ENCODE data around the gene PRDX2.
"Not testable (repeated sequence)": the region's sequence is repeated elsewhere in the genome, so short reads cannot be mapped to it uniquely, and the experiment has no call there.

Gene PRDX2

DNA sequence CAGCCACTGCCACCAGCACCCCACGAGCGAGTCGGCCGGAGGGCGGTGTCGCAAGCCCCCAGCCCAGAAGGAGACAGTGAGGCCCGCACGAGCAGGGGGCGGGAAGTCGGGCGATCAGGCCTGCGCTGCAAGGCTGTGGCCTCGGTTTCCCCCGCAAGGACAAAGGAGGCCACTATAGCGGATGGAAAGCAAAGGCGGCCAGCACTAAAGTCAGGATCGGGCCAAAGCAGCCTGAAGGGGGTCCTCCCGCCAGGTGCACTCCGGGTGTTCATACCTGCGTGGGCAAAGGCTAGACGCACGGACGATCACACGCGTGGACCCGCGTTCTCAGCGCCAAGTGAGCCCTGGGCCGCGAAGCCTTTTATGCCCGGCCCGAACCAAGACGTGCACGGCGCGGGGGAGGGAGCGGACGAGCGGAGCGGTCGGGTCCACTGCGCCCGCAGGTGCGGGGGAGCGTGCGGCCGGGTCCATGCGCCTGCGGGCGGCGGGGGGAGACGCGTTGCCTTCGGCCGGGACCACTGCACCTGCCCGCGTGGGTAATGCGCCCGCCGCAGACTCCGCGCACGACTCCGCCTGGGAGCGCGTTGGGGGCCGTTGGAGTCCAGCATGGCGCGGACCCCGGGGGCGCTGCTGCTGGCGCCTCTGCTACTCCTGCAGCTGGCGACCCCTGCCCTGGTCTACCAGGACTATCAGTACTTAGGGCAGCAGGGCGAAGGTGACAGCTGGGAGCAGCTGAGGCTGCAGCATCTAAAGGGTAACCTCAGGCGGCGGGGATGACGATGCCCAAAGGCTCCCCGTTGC is at the start of gene PRDX2, which contains the start of gene THSD8:
Gene PRDX2, minus strand, starts transcription at position 335 of the 801 bp plus-strand sequence. CDS start 539 bp downstream, outside the sequence.
Gene THSD8, plus strand, starts transcription at position 604 of the 801 bp plus-strand sequence. Its CDS starts 3 bp downstream, at position 607.
- DNase-seq (ENCODE audit: low read depth) = no peak

- peak; percentile 70 for DNase-seq (ENCODE audit: low read depth)
Observed at GRCh38 chr19:12847159-12848139, 45.8 kb upstream of the PRDX2 start.

GRCh38 chr19:12846613-12847012 is 45.0 kb upstream of the PRDX2 start:
- not testable (repeated sequence) for DNase-seq (ENCODE audit: low read depth)

DNA sequence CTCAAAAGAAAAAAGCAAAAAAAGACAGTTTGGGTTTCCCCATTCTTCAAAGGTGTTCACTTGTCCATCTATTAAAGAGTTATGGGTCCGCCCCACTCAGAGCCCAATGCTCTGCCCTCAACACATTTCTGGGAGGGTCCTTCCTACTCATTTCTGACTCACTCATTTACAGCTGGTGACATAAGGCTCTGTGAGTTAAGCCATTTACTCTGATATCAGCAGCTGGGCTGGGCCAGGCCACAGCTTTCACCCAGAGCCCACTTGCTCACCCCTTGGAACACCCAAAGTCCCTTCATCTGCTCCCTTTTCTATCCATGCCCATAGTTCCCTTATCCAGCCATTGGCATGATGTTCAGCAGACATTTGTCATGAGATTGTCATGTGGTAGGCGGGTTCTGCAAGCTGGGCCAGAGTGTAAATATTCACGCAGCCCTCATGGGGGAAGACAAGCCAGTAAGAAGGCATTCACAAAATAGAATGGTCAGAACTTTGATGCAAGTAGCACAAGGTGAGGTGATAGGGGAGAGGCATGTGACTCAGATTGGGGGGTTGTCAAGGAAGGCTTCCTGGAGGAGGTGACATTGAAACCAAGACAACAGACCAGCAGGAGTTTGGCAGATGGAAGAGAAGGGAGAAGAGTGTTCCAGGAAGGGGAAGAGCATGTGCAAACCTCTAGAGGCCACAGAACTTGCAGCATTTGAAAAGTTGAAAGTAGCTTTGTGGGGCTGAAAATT is 42.6 kb upstream of the PRDX2 start:
- no peak for DNase-seq (ENCODE audit: low read depth)

- no peak for DNase-seq (ENCODE audit: low read depth)
Observed at GRCh38 chr19:12843328-12843727, 41.7 kb upstream of the PRDX2 start.

DNA sequence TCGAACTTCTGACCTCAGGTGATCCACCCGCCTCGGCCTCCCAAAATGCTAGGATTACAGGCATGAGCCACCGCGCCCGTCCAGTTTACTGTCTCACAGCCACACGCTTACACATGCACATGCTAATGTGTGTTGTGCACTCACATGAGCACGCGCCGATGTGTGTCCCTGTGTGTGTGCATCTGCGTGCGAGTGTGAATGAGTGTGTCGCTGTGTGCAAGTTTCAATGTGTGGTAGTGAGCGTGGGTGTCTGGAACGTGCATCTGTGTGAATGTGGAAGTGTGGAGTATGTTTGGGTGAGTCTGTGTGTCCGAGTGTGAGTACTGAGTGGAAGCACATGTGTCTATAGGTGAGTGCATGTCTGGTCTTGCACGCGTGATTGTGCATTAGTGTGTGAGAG is 40.9 kb upstream of the PRDX2 start:
- DNase-seq (ENCODE audit: low read depth) = no peak

GRCh38 chr19:12841094-12841493 is 39.5 kb upstream of the PRDX2 start:
- no peak for DNase-seq (ENCODE audit: low read depth)

DNA sequence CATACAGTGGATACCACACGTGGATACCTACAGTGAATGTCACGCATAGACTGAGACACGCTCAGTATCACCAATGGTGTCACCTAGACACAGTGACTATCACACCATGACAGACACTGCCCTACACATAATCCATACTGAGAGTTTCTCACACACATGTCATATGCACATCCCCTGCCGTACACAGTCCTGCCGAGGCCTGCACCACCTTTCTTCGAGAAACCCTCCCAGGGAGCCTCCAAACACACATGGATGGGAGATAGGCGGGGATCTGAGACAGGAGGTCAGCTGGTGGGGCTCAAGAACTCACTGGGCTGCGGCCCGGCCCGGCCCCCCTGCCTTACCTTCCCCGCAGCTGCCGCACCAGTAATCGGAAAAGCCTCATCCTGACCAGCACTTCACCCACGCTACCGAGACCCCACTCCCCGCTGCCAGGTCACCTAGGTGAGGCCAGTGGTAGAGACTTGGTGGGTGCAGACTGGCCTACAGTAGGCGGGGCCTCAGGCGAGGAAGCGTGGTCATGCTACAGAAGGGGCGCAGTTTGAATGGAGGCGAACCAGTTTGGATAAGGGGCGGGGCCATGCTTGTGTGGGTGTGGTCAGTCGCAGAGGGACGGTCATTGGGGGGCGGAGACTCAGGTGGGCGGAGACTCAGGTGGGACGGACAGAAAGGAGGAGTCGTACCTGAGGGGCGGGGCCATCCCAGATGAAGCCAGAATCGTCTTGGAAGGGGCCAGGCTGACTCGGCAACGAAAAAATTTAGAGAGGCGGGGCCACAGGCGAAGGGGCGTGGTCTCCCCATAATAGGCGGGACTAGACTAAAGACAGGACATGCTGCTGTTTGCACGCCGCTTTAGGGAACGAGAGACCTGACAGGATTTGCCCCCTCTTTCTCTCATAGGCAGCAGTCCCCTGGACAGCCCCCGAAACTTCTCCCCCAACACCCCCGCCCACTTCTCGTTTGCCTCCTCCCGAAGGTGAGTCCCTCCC is 38.8 kb upstream of the PRDX2 start:
- DNase-seq (ENCODE audit: low read depth) = no peak

DNA sequence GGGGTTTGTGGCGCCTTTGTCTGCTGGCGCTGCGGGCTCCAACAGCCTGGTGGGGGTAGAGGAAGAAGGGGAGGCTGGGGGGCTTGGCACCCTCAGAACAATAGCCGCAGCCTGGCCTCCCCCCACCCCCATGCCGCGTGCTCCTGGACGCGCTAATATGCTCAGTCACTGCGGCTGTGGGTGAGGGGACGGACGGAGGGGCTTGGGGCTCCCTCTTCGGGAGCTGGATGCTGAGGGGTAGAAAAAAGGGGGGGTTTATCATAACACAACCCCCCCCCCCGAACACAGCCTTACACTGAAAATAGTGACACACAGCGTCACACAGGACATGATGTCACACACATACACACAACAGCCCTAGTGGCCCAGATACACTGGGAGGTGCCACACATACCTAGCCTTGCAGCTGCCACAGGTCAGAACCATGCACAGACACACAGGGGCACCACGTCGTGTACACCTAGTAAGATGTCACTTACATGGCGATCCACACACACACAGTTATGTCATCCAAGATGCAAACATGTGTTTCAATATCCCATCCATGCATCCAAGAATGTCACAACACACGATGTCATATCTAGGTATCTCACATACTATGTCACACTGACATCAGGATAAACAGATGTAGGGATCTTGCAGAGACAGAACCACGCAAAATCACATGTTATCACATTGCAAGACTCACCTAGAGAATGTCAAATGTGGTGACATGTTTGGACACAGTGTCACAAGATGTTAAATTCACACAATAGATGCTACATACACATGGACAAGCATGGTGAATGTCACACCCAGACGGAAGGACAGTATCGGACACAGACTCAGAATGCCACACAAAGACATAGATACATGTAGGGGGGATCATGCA is 37.5 kb upstream of the PRDX2 start:
- DNase-seq (ENCODE audit: low read depth) = no peak

DNA sequence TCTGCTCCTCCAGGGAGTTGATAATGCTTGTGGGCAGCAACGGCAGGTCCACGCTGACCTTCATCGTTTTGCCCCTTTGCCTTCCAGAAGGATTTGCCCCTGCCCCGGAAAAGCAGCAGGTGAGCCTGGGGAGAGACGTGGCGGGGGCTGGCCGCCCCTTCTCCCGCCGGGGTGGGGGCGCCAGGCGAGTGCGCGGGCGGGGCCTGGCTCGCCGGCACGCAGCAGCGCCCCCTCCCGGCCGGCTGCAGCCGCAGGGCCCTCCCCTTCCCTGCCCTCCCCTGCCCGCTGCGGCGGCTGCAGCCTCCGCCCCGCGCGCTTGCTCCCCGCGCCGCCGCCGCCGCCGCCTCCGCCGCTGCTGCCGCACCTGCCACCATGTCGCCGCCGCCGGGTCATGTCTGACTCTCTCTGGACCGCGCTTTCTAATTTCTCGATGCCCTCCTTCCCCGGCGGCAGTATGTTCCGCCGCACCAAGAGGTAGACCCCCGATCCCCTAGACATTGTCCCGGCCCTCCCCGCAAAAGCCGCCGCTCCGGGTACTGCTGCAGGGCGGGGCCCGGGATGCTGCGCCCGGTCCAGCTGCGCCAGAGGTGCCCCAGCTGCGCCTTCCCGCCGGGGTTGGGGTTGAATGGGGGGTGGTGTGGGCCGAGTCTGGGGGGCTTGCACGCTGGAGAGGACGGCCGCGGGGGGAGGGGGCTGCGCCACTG is 36.7 kb upstream of the PRDX2 start, which contains the start of gene MAST1:
Gene MAST1, plus strand, starts transcription at position 334 of the 704 bp plus-strand sequence. Its CDS starts 58 bp downstream, at position 392.
- no peak for DNase-seq (ENCODE audit: low read depth)

DNA sequence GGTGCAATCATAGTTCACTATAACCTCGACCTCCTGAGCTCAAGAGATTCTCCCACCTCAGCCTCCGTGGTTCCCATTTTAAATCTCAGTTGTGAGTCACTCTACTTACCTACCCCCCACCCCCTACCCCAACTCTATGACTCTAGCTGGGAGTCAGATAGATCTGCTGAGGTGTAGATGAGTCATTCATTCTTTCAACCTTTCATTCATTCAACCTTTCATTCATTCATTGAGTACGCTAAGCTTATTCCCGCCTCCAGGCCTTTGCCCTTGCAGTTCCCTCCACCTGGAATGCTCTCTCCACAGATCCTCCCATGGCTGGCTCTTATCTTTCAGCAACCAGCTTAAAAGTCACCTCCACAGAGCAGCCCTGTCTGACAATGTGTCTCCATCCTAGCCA is 35.6 kb upstream of the PRDX2 start:
- no peak for DNase-seq (ENCODE audit: low read depth)

DNA sequence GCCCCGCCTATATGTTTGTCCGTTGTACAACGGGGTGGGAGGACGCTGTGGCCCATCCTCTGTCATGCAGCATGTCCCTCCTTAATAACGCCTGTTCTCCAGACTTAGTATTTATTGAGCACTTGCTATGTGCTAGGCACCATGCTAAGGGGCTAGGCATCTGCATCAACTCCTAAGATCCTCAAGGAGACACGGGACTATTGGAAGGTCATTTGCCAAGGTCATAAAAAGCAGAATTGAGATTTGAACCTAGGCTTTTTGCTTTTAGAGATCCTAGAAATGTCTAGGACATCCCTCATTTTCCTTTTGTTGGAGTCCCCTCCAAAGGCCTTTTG is 34.9 kb upstream of the PRDX2 start:
- no peak for DNase-seq (ENCODE audit: low read depth)

DNA sequence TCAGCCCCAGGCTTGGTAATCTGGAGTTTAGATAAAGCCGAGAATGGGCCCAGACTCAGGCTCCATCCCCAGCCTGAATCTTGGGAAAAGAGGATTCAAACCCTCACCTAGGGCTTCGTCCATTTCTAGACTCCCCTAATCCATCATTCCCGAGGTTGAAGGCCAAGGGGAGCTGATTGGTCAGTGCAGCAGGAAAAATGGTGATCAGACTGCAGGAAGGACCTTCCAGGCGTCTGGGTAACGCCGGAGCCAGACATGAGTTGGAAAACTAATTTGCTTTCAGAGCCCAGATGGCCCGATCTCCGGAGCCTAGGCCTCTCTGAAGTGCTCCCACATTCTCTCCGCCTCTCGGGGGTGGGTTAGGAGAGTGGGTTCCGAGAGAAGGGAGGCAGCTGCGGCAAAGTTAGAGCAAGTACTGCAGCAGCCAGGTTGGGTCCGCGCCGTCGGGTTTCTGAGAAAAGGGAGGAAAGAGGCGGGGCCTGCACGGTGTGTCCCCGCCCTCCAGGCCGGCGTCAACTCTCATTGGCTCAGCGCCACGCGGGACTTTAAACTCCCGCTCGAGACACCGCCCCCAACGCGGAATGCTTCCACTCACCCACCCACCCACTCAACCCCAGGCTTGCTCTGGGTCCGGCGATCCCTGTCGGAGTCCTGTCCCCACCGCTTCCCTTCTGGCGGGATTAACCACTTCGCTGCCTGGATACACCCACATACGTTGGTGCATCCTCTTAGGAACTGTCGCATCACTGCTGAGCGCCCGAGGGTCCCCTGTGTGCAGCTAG is 33.6 kb upstream of the PRDX2 start:
- DNase-seq (ENCODE audit: low read depth) = no peak

DNA sequence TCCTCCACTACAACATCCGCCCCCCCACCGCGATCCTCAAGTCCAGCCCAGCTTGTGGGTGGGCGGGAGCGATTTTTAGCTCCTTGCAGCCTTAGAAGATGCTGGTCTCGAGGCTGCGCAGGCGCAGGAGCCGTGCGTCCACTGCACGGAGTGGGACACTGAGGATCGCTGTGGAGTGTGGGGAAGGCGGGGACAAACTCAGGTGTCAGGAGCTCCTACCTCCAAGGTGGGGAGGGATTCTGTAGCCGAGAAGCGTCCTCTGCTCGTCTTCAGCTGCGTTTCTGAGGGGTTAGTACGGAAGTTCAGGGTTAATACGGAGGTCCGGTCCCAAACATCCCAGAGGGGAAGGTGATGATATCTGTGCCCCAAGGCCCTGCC is 33.0 kb upstream of the PRDX2 start, which contains the start of gene RTBDN:
Gene RTBDN, minus strand, starts transcription at position 14 of the 378 bp plus-strand sequence. CDS start 4,600 bp downstream, outside the sequence.
- no peak for DNase-seq (ENCODE audit: low read depth)

- no peak for DNase-seq (ENCODE audit: low read depth)
Observed at GRCh38 chr19:12833738-12834565, 32.4 kb upstream of the PRDX2 start.

DNA sequence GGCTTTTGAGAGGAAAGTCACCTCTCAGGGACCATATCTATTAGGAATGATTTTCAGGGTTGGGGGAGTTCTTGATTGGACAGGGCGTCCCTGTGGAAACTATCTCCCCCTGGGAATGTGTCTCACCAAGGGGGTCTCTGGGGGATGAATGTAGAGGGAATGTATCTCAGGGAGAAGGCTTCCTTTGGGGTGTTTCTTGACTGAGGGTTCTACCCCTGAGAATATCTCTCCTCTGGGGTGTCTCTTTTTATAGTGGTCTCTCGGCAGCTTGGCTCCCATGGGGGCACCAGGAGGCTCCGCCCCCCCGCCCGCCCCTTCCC is 31.8 kb upstream of the PRDX2 start:
- no peak for DNase-seq (ENCODE audit: low read depth)

DNA sequence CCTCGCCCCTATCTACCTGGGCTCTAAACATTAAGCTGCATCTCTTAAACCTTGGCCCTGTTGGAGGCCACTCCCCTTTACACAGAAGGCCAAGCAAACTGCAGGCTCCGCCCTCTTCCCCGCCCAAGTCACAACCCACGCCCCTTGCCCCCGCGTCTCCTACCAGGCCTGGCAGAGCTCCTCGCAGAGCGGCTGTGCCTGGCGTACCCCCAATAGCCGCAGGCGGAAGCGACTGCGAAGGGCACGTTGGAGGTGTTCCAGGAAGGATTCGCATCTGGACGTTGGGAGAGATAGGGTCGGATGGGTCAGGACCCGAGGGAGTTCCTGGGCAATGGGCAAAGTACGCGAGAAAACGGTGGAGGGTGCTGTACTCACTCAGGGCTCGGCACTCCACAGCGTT is 26.9 kb upstream of the PRDX2 start:
- no peak for DNase-seq (ENCODE audit: low read depth)

Data from stimulated activated CD8-positive, alpha-beta memory T cell treated with anti-CD3 and anti-CD28 coated beads, Interleukin-15, amount 100 ng/mL, for 1 hour (primary cell).